Upper lobe of right lung (tissue), 1 donor: ENCODE results near the gene CHST2. TPM values are rescaled to one million over a fixed set of nuclear protein-coding genes. Genes with fewer than 3 reads are reported as not detected.
"Not testable (repeated sequence)": the region's sequence is repeated elsewhere in the genome, so short reads cannot be mapped to it uniquely, and the experiment has no call there.

ENCODE experiments used
- ATAC-seq: fragments of 200-7000 bp; cut with Tn5 transposase; one replicate; pipeline ENCODE4 v1.9.1; 2020; ENCODE audit warnings: mild to moderate bottlenecking, moderate library complexity
- DNase-seq: peaks from one replicate; pipeline ENCODE4 v3.0.0-alpha.2; 2020
- H3K27ac ChIP-seq: fragments of 200-600 bp; one replicate; pipeline ENCODE4 v1.8.0; 2022
- H3K27me3 ChIP-seq: fragments of 200-600 bp; one replicate; pipeline ENCODE4 v1.8.0; 2022; ENCODE audit warnings: mild to moderate bottlenecking
- H3K36me3 ChIP-seq: fragments of 200-600 bp; one replicate; pipeline ENCODE4 v1.8.0; 2022
- H3K4me1 ChIP-seq: fragments of 200-600 bp; one replicate; pipeline ENCODE4 v1.8.0; 2022
- H3K4me3 ChIP-seq: fragments of 200-600 bp; one replicate; pipeline ENCODE4 v1.8.0; 2022; ENCODE audit warnings: mild to moderate bottlenecking
- H3K9me3 ChIP-seq: fragments of 200-600 bp; one replicate; pipeline ENCODE4 v1.8.0; 2022
- CTCF ChIP-seq: fragments of 200-600 bp; IDR thresholded peaks from one replicate; pipeline ENCODE4 v1.8.0; 2022; ENCODE audit warnings: antibody characterized with exemption
- intact Hi-C: fragments of 100-400 bp; cut with DNase I; formaldehyde crosslinking; loops from one replicate; pipeline ENCODE4 v1.11.0; 2022
- long read RNA-seq: library from polyadenylated mRNA; unstranded; transcript quantifications from one replicate; pipeline ENCODE4 v2.0.0, GENCODE V29; 2021
- total RNA-seq: library from RNA; stranded (reverse); fragmentation: NEBNext Ultra II Directional; extraction: Animal tissue kit (Norgen Biotek cat#: 25700); gene quantifications from one replicate; pipeline ENCODE4 v1.2.1, GENCODE V29; 2021
- donor health status: DM: no; HTN: yes; CAD: no; lungs with severe emphysema.

The CHST2 gene
- 8.2 TPM for total RNA-seq
- long read RNA-seq, full-length matches to known transcripts, result 21 of 36 reads
- long read RNA-seq, partial matches to known transcripts, result 0 of 36 reads
- long read RNA-seq, other reads (novel, unspliced or antisense), result 15 of 36 reads

DNA sequence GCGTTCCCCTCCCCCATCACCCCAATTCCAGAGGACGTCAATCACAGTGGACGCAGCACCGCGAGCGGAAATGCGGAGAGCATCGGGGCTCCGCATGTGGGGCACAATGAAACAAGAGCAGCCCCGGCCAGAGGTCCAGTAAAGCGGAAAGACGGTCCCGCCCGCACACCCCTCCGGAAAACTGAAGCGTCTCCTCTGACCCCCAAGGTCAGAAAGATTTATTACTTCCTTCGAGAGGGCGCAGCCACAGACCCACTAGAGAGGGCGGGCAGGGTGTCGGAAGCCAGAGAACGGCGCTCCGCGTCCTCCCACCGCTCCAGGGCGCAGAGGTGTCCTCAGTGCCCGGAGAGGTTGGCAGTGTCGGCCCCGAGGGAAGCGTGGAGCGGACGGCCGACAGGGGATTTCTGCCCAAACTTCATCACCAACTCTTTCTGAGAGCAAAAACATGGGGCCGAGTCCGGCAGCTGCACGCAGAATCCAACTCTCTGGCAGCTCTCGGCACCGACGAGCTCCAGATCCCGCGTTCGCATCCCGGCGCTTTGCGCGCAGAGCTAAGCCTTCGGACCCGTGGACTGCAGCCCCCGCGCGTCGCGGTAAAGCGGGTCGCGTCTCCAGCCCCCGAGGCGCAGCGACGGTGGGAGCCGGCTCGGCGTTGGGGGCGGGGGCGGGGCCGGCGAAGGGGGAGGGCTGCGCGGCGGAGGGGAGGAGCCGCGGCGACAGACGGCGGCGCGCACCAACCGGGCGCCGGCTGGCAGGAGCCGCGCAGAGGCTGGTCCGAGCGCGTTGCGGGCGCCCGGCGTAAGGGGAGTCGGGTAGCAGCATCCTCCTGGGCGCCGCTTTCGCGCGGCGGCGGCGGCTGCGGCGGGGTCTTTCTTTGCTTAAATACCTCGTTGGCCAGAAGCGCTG, at the start of gene CHST2:
TSS of gene CHST2 (plus strand) at position 763 of the 906 bp plus-strand sequence. CDS start 1,046 bp downstream, outside the sequence.
- H3K9me3 ChIP-seq, result no peaks in the 10 kb centered on the region
- intact Hi-C loops, result no loop called here
- peaks cover 16% of the 10 kb centered on the region for H3K4me1 ChIP-seq
- peak within 1 kb of the TSS; percentile 89 for H3K4me3 ChIP-seq
- H3K27me3 ChIP-seq, result peaks cover 6% of the 10 kb centered on the region
- DNase-seq (peak; percentile 85), ATAC-seq (peak; percentile 94)
- no peaks in the 10 kb centered on the region for H3K36me3 ChIP-seq
- no peak for TF ChIP-seq CTCF
- H3K27ac ChIP-seq, result peak within 1 kb of the TSS; percentile 78

- intact Hi-C loops, result no loop called here
- H3K9me3 ChIP-seq, result no peaks in the 10 kb centered on the region
- no peaks in the 10 kb centered on the region for H3K27me3 ChIP-seq
- H3K36me3 ChIP-seq, result no peaks in the 10 kb centered on the region
- TF ChIP-seq CTCF, result no peak
- no peaks in the 10 kb centered on the region for H3K4me1 ChIP-seq
- DNase-seq (no peak), ATAC-seq (no peak)
- H3K27ac ChIP-seq, result no peak overlapping the region
- no peak overlapping the region for H3K4me3 ChIP-seq
Observed at GRCh38 chr3:143070977-143071551, 48.5 kb upstream of the CHST2 start.

- no peak for TF ChIP-seq CTCF
- DNase-seq, result no peak
- no peak overlapping the region for H3K4me3 ChIP-seq
- intact Hi-C loops, result no loop called here
- H3K27me3 ChIP-seq, result no peaks in the 10 kb centered on the region
- H3K36me3 ChIP-seq, result no peaks in the 10 kb centered on the region
- H3K4me1 ChIP-seq, result no peaks in the 10 kb centered on the region
- no peak overlapping the region for H3K27ac ChIP-seq
- no peaks in the 10 kb centered on the region for H3K9me3 ChIP-seq
- ATAC-seq, result no peak
Observed at GRCh38 chr3:143071776-143072175, 47.8 kb upstream of the CHST2 start.

DNA sequence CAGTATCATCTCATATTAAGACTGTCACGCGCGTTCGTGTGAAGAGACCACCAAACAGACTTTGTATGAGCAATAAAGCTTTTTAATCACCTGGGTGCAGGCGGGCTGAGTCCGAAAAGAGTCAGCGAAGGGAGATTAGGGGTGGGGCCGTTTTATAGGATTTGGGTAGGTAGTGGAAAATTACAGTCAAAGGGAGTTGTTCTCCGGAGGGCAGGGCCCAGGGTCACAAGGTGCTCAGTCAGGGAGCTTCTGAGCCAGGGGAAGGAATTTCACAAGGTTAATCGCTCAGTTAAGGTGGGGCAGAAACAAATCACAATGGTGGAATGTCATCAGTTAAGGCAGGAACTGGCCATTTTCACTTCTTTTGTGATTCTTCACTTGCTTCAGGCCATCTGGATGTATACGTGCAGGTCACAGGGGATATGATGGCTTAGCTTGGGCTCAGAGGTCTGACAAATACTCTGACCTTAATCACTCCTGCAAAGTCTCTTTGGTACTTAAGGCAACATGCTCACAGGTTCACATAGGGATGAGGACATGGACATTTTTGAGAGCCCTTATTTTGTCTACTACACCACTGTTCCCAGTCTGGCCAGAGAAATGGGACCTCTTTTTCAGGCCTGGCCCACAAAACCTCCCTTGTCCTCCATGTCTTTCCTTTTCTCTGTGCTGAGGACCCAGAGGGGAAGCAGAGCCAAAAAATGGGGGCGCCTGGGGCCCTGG, 47.1 kb upstream of the CHST2 start:
- H3K27me3 ChIP-seq, H3K27ac ChIP-seq, ATAC-seq, intact Hi-C loops, H3K4me3 ChIP-seq, H3K9me3 ChIP-seq, DNase-seq, H3K4me1 ChIP-seq, H3K36me3 ChIP-seq: not testable (repeated sequence)

DNA sequence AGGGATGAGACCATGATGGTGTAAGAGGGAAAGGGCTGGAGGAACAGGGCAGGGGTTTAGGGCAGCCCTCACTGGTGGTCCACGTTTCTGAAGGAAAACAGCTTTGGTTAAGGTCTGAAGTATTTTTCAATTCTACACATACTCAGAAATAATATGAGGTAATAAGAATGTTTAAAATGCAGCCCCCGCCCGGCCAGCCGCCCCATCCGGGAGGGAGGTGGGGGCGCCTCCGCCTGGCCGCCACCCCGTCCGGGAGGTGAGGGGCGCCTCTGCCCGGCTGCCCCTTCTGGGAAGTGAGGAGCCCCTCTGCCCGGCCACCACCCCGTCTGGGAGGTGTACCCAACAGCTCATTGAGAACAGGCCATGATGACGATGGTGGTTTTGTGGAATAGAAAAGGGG, 46.0 kb upstream of the CHST2 start:
- DNase-seq, ATAC-seq, intact Hi-C loops, H3K36me3 ChIP-seq, H3K27ac ChIP-seq, H3K4me3 ChIP-seq, H3K27me3 ChIP-seq, H3K4me1 ChIP-seq, H3K9me3 ChIP-seq: not testable (repeated sequence)

GRCh38 chr3:143073983-143074382, 45.6 kb upstream of the CHST2 start:
- H3K4me1 ChIP-seq, H3K9me3 ChIP-seq, H3K27me3 ChIP-seq, H3K4me3 ChIP-seq, ATAC-seq, H3K27ac ChIP-seq, H3K36me3 ChIP-seq, DNase-seq, intact Hi-C loops: not testable (repeated sequence)

DNA sequence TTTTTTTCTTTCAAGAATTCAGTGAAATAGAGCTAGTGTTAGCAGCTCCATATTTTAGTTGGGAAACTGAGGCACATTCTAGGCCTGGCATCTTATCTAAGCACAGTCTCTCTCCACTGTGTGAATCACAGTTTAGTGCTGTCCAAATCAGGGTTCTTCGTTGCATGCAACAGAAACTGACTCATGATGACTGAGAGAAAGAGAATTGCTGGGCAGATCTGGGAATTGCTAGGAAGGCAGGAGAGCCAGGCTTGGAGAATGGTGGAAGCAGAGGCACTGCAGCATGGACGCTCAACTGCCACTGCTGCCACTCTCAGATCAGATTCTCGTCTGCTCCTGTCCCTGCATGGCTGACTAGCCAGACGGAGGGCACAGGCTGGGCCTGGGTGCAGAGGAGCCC, 40.7 kb upstream of the CHST2 start:
- H3K36me3 ChIP-seq, result no peaks in the 10 kb centered on the region
- no peak for TF ChIP-seq CTCF
- no peak for ATAC-seq
- no peak overlapping the region for H3K4me3 ChIP-seq
- no peaks in the 10 kb centered on the region for H3K27me3 ChIP-seq
- no peak overlapping the region for H3K27ac ChIP-seq
- DNase-seq, result no peak
- intact Hi-C loops, result no loop called here
- H3K4me1 ChIP-seq, result no peaks in the 10 kb centered on the region
- no peaks in the 10 kb centered on the region for H3K9me3 ChIP-seq
